NT2/D1 (cell line): ENCODE data around the gene PKP2.
A peak's percentile ranks its signal among the peaks of the same experiment; 100 is the strongest.

Experiments used
- DNase-seq: peaks from one replicate; pipeline ENCODE4 v3.0.0-alpha.2; 2011; ENCODE audit warnings: low read depth, low spot score
- H3K27me3 ChIP-seq: 2 replicates; pipeline ENCODE4 v1.6.0; 2011; ENCODE audit warnings: mild to moderate bottlenecking; ENCODE audit not compliant: insufficient read length, insufficient read depth
- H3K36me3 ChIP-seq: 2 replicates; pipeline ENCODE4 v1.6.1; 2011; ENCODE audit warnings: mild to moderate bottlenecking, low read length, mixed read lengths; ENCODE audit not compliant: insufficient read depth, insufficient read length
- H3K4me1 ChIP-seq: 2 replicates; pipeline ENCODE4 v1.5.1; 2011; ENCODE audit not compliant: insufficient read depth, insufficient read length
- H3K4me3 ChIP-seq: 2 replicates; pipeline ENCODE4 v1.5.1; 2011; ENCODE audit warnings: low read depth; ENCODE audit not compliant: insufficient read length
- H3K9ac ChIP-seq: 2 replicates; pipeline ENCODE4 v1.6.0; 2011; ENCODE audit warnings: low read depth; ENCODE audit not compliant: insufficient read length
- H3K9me3 ChIP-seq: 2 replicates; pipeline ENCODE4 v1.5.1; 2011; ENCODE audit warnings: mild to moderate bottlenecking, low read length; ENCODE audit not compliant: insufficient read depth
- SUZ12 ChIP-seq: IDR thresholded peaks from 2 replicates; pipeline ENCODE4 v1.6.1; 2011; ENCODE audit not compliant: insufficient read length, insufficient read depth; ENCODE audit errors: extremely low read depth
- YY1 ChIP-seq: IDR thresholded peaks from 2 replicates; pipeline ENCODE4 v1.6.1; 2011; ENCODE audit not compliant: insufficient read length, insufficient read depth
- ZNF274 ChIP-seq: IDR thresholded peaks from 2 replicates; pipeline ENCODE4 v1.6.1; 2011; ENCODE audit warnings: mild to moderate bottlenecking, low read depth, low read length

PKP2 gene

DNA sequence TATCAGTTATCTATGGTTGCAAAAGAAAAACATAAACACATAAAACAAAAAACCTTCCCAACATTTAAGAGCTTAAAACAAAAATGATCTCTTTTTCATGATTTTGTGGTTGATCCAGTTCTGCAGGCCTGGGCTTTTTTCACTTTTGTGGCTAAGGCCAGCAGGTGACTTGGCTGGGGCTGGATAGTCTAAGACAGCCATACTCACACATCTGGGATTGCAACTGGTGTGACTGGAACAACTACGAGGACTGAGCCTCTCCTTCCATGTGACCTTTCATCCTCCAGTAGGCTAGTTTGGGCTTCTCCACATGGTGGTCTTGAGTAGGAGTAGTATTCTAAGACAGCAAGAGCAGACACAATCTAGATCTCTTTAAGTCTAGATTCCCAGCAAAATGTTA is 7.2 kb upstream of the PKP2 start:
- no peak overlapping the region for H3K9ac ChIP-seq

DNA sequence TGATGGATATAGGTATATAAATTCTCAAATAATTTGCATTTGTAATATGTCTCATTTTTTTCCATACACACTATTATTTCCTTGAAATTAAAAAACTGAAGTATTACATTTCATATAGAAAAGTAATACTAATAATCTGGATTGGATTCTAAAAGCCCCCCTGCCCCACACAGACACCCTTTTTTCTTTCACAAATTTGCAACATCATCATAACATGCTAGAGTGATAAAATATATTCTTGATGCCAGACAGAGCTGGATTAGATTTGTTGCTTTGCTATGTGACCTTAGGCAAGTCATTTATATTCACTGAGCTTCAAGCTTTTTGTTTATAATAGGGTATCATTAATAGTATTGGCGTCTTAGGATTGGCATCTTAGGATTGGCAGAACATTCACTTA is 6.7 kb upstream of the PKP2 start:
- Histone ChIP-seq H3K36me3 (no peaks in the 10 kb centered on the region), H3K9ac (no peak overlapping the region), H3K4me3 (no peak overlapping the region), H3K27me3 (no peaks in the 10 kb centered on the region), H3K9me3 (no peaks in the 10 kb centered on the region), H3K4me1 (no peaks in the 10 kb centered on the region)
- DNase-seq, result no peak
- TF ChIP-seq SUZ12 (no peak), YY1 (no peak)

More for the DNA sequence above, 7.2 kb upstream of the PKP2 start:
- Histone ChIP-seq H3K9me3 (no peaks in the 10 kb centered on the region), H3K36me3 (no peaks in the 10 kb centered on the region), H3K4me1 (no peaks in the 10 kb centered on the region), H3K27me3 (no peaks in the 10 kb centered on the region), H3K4me3 (no peak overlapping the region)
- no peak for DNase-seq
- TF ChIP-seq SUZ12 (no peak), YY1 (no peak), ZNF274 (no peak)

DNA sequence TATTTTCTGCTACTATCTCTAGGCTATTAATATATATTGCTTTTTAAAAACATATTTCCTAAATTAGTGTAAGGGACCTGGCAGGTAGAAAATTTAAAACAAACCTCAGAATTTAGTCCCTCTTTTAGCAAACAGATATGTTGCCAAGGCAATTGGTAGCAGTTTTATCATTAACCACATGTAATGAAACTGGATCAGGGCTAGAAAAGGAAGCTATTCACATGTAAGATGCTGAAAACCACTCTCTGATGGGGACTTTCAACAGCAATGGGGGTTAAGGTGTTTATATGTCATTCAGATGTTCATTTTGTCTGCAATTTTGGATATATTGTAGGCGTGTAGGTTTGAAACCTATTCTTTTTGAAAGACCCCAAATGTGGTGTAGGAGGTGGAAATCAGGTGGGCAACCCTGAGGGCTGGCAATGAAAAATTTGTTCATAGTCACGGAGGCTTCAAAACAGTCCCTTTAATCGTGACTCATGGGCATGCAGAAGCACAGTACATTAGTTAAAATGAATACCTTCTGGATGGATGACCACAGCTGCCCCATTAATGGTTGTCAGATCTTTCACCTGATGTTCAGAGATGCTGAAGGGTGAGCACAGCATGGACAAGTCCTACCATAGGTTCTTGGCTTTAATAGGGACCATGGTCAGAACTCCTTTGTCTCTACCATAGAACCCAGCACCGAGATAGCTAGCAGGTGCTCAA is 5.9 kb upstream of the PKP2 start:
- H3K9ac ChIP-seq, result no peak overlapping the region
- no peak for DNase-seq
- H3K36me3 ChIP-seq, result no peaks in the 10 kb centered on the region
- H3K4me1 ChIP-seq, result peaks cover 3% of the 10 kb centered on the region
- H3K4me3 ChIP-seq, result no peak overlapping the region
- no peaks in the 10 kb centered on the region for H3K9me3 ChIP-seq
- TF ChIP-seq SUZ12 (no peak), ZNF274 (no peak), YY1 (no peak)
- peaks cover 7% of the 10 kb centered on the region for H3K27me3 ChIP-seq

DNA sequence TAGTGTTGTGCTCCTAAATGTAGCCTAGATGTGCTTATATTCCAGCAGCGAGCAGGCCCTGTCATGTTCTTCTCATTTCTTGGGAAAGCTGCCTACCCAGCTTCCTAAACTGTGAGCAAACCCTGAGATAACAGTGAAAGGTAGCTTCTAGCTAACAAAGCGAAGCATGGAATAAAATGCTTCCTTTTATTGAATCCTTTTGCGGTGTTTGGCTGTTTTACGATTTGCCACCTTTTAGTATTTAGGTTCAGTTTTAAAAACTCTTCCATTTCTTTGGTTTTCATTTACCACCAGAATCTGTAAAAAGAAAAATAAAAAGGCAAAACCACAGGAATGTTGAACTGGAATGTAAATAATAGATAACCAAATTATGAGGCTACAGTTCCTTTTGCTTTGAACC is 5.0 kb upstream of the PKP2 start:
- Histone ChIP-seq H3K27me3 (peaks cover 12% of the 10 kb centered on the region), H3K9ac (no peak overlapping the region), H3K9me3 (no peaks in the 10 kb centered on the region), H3K4me3 (no peak overlapping the region), H3K4me1 (peaks cover 3% of the 10 kb centered on the region), H3K36me3 (no peaks in the 10 kb centered on the region)
- TF ChIP-seq ZNF274, result no peak
- TF ChIP-seq YY1, result no peak
- TF ChIP-seq SUZ12, result no peak
- no peak for DNase-seq

DNA sequence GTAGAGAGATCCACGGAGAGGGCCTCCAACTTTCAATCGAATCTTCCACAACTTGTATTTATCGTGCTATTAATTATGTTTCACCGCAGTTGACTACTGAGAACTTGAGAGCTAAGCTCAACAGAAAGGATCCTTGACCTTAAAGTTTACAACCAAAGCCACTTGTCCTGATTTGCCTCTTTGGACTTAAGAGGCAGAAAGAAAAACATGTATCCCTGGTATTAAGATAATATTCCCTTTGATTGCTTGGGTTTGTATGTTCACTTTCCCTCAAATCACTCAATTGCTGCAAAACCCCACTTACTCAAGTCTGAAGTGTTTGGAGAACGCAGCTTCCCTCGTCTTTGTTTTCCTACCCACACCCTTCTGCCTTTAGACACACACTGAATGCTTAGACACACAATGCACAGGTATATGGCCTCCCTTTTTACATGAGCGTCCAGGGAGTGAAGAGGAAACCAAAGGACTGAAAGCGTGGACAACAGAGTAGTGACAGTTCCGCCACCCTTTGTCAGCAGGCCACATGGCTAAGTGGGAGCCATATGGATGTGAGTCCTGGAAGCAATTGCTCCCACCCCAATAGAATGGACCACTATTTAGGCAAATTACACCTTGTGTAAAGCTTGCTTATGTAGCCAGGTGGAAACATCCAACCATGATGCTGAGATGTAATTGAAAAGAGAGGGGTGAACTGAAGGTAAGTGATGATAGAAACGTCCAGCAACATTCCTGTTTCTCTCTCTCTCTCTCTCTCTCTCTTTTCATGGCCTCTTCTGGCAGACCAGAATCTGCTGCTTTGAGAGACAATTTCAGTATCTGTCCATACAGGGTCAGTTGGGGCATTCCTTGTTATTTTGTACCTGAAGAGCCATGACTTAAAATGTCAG is 1.4 kb upstream of the PKP2 start:
- TF ChIP-seq ZNF274, result no peak
- TF ChIP-seq SUZ12, result no peak
- no peak for TF ChIP-seq YY1
- DNase-seq, result no peak
- Histone ChIP-seq H3K27me3 (peaks cover 35% of the 10 kb centered on the region), H3K4me3 (peak overlapping the region; percentile 73), H3K36me3 (peaks cover 6% of the 10 kb centered on the region), H3K9me3 (no peaks in the 10 kb centered on the region), H3K4me1 (peaks cover 5% of the 10 kb centered on the region), H3K9ac (peak overlapping the region; percentile 72)

DNA sequence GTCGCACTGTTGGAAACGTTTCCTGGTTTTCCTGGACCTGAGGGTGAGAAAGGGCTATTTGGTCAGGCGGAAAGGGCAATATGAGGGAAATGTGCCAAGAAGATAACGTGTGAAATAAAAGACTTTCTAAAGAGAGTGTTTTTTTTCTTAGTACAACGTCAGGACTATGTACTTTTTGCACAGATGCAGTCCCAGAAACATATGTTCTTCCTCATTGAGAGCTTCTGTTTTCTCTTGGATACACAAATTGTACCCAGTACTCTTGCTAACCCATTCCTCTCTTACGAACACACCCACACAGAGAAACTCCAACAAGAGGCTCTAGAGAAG is 669 bp upstream of the PKP2 start:
- no peak for DNase-seq
- Histone ChIP-seq H3K4me1 (peaks cover 5% of the 10 kb centered on the region), H3K36me3 (peaks cover 6% of the 10 kb centered on the region), H3K27me3 (peaks cover 35% of the 10 kb centered on the region), H3K9ac (peak overlapping the region; percentile 72), H3K4me3 (peak overlapping the region; percentile 73), H3K9me3 (no peaks in the 10 kb centered on the region)
- TF ChIP-seq YY1, result no peak
- no peak for TF ChIP-seq SUZ12
- no peak for TF ChIP-seq ZNF274
